Measurements from ENCODE around the gene TBC1D5.

TBC1D5 gene

GRCh38 chr3:17459470-17459993 is 282.9 kb downstream of the TBC1D5 start:
- DNase-seq: no peak

GRCh38 chr3:17456650-17457049 is 285.8 kb downstream of the TBC1D5 start:
- DNase-seq: no peak

- DNase-seq: no peak
These were observed 286.4 kb downstream of the TBC1D5 start for GRCh38 chr3:17456046-17456445.

- no peak for DNase-seq
These were observed 297.6 kb downstream of the TBC1D5 start for GRCh38 chr3:17444865-17445264.

- DNase-seq: no peak
These were observed 299.3 kb downstream of the TBC1D5 start for GRCh38 chr3:17443142-17443541.

- DNase-seq: no peak
These were observed 299.9 kb downstream of the TBC1D5 start for GRCh38 chr3:17442332-17443049.

- no peak for DNase-seq
These were observed 308.6 kb downstream of the TBC1D5 start for GRCh38 chr3:17433876-17434275.

- DNase-seq: no peak
These were observed 310.2 kb downstream of the TBC1D5 start for GRCh38 chr3:17432236-17432635.

GRCh38 chr3:17431484-17432045 is 310.9 kb downstream of the TBC1D5 start:
- DNase-seq: no peak

- DNase-seq: no peak
These were observed 311.4 kb downstream of the TBC1D5 start for GRCh38 chr3:17431004-17431403.

GRCh38 chr3:17430582-17430981 is 311.8 kb downstream of the TBC1D5 start:
- DNase-seq: no peak

GRCh38 chr3:17423786-17424536 is 318.5 kb downstream of the TBC1D5 start:
- DNase-seq: no peak

- no peak for DNase-seq
These were observed 319.8 kb downstream of the TBC1D5 start for GRCh38 chr3:17422636-17423035.

GRCh38 chr3:17420668-17421067 is 321.8 kb downstream of the TBC1D5 start:
- no peak for DNase-seq

GRCh38 chr3:17412950-17413530 is 329.4 kb downstream of the TBC1D5 start:
- peak in 2 of 5 donors; percentile 12 to 53 for DNase-seq

GRCh38 chr3:17411157-17411877 is 331.1 kb downstream of the TBC1D5 start:
- DNase-seq: no peak

- no peak for DNase-seq
These were observed 334.9 kb downstream of the TBC1D5 start for GRCh38 chr3:17407576-17407975.

- no peak for DNase-seq
These were observed 337.9 kb downstream of the TBC1D5 start for GRCh38 chr3:17404548-17404947.

GRCh38 chr3:17402442-17402841 is 340.0 kb downstream of the TBC1D5 start:
- no peak for DNase-seq

GRCh38 chr3:17401912-17402311 is 340.5 kb downstream of the TBC1D5 start:
- DNase-seq: no peak

- DNase-seq: no peak
These were observed 342.8 kb downstream of the TBC1D5 start for GRCh38 chr3:17399586-17399985.

GRCh38 chr3:17398959-17399551 is 343.4 kb downstream of the TBC1D5 start:
- DNase-seq: no peak

Measured in T-helper 1 cell (primary cell).